GM23338 (cell line): ENCODE results near the gene DYNLT5.

ENCODE experiments used
- CREB1 ChIP-seq: fragments of 250-450 bp; sonication (Bioruptor Pico); IDR thresholded peaks from 2 replicates; pipeline ENCODE4 v1.5.0; 2020; ENCODE audit warnings: low read depth, mild to moderate bottlenecking, moderate library complexity
- CTCF ChIP-seq, 2 experiments: fragments of 200-600 bp in 1 of 2; sonication (generic) in 1 of 2; conservative IDR thresholded peaks; 2 replicates each; pipeline versions ENCODE4 v1.5.1 to v1.6.1; 2016 to 2017; ENCODE audit warnings: antibody characterized with exemption in 2 of 2, low read depth in 2 of 2, mild to moderate bottlenecking in 2 of 2, moderate library complexity in 1 of 2
- EZH2 ChIP-seq: fragments of 200-600 bp; sonication (generic); IDR thresholded peaks from one replicate; pipeline ENCODE4 v1.8.0; 2017; ENCODE audit warnings: antibody characterized with exemption, mild to moderate bottlenecking, low read depth; ENCODE audit not compliant: unreplicated experiment
- EZH2phosphoT487 ChIP-seq: fragments of 200-600 bp; sonication (generic); IDR thresholded peaks from one replicate; pipeline ENCODE4 v1.8.1; 2018; ENCODE audit warnings: antibody characterized with exemption; ENCODE audit not compliant: unreplicated experiment
- JUNB ChIP-seq: IDR thresholded peaks from one replicate; pipeline ENCODE4 v1.6.1; 2016; ENCODE audit warnings: antibody characterized with exemption; ENCODE audit not compliant: unreplicated experiment
- NANOG ChIP-seq: IDR thresholded peaks from 2 replicates; pipeline ENCODE4 v1.6.1; 2016; ENCODE audit warnings: antibody characterized with exemption, borderline replicate concordance
- POLR2AphosphoS5 ChIP-seq: IDR thresholded peaks from 2 replicates; pipeline ENCODE4 v1.6.1; 2016; ENCODE audit warnings: antibody characterized with exemption, low read depth
- STAT1 ChIP-seq: IDR thresholded peaks from one replicate; pipeline ENCODE4 v1.6.1; 2016; ENCODE audit warnings: antibody characterized with exemption; ENCODE audit not compliant: unreplicated experiment
- ZNF114 ChIP-seq: fragments of 250-450 bp; sonication (Bioruptor Pico); IDR thresholded peaks from 2 replicates; pipeline ENCODE4 v1.5.0; 2020; ENCODE audit warnings: mild to moderate bottlenecking, moderate library complexity
- ZNF331 ChIP-seq: fragments of 250-450 bp; sonication (Bioruptor Pico); IDR thresholded peaks from 2 replicates; pipeline ENCODE4 v1.5.0; 2020; ENCODE audit warnings: low read depth, mild to moderate bottlenecking, moderate library complexity
- ZNF462 ChIP-seq: fragments of 250-450 bp; sonication (Bioruptor Pico); IDR thresholded peaks from 2 replicates; pipeline ENCODE4 v1.5.0; 2020; ENCODE audit warnings: mild to moderate bottlenecking, moderate library complexity
- TF ChIP-seq, protein P1 (sequence below): IDR thresholded peaks from one replicate; pipeline ENCODE4 v1.6.1; 2018; ENCODE audit warnings: antibody characterized with exemption; ENCODE audit not compliant: unreplicated experiment
- TF ChIP-seq, protein P2 (sequence below): IDR thresholded peaks from 2 replicates; pipeline ENCODE4 v1.6.1; 2016; ENCODE audit warnings: antibody characterized with exemption

- TF ChIP-seq CTCF (conservative IDR thresholded peaks at IDR 0.05; ENCODE audit: low read depth in 2 of 2) (no peak), POLR2AphosphoS5 (no peak), EZH2phosphoT487 (no peak), EZH2 (no peak), CREB1 (CRISPR knock-in tag) (no peak), JUNB (no peak), ZNF114 (CRISPR knock-in tag) (no peak), ZNF462 (CRISPR knock-in tag) (no peak), STAT1 (no peak), NANOG (no peak), ZNF331 (CRISPR knock-in tag) (no peak)
- TF ChIP-seq, protein P1, sequence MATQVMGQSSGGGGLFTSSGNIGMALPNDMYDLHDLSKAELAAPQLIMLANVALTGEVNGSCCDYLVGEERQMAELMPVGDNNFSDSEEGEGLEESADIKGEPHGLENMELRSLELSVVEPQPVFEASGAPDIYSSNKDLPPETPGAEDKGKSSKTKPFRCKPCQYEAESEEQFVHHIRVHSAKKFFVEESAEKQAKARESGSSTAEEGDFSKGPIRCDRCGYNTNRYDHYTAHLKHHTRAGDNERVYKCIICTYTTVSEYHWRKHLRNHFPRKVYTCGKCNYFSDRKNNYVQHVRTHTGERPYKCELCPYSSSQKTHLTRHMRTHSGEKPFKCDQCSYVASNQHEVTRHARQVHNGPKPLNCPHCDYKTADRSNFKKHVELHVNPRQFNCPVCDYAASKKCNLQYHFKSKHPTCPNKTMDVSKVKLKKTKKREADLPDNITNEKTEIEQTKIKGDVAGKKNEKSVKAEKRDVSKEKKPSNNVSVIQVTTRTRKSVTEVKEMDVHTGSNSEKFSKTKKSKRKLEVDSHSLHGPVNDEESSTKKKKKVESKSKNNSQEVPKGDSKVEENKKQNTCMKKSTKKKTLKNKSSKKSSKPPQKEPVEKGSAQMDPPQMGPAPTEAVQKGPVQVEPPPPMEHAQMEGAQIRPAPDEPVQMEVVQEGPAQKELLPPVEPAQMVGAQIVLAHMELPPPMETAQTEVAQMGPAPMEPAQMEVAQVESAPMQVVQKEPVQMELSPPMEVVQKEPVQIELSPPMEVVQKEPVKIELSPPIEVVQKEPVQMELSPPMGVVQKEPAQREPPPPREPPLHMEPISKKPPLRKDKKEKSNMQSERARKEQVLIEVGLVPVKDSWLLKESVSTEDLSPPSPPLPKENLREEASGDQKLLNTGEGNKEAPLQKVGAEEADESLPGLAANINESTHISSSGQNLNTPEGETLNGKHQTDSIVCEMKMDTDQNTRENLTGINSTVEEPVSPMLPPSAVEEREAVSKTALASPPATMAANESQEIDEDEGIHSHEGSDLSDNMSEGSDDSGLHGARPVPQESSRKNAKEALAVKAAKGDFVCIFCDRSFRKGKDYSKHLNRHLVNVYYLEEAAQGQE: no peak
- TF ChIP-seq, protein P2, sequence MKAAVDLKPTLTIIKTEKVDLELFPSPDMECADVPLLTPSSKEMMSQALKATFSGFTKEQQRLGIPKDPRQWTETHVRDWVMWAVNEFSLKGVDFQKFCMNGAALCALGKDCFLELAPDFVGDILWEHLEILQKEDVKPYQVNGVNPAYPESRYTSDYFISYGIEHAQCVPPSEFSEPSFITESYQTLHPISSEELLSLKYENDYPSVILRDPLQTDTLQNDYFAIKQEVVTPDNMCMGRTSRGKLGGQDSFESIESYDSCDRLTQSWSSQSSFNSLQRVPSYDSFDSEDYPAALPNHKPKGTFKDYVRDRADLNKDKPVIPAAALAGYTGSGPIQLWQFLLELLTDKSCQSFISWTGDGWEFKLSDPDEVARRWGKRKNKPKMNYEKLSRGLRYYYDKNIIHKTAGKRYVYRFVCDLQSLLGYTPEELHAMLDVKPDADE: no peak
Measured at GRCh38 chr1:66770240-66770639, 18.0 kb downstream of the DYNLT5 start.
